Renal cortical epithelial cell (primary cell): ENCODE results near the gene NTN3. TPM values are rescaled to one million over a fixed set of nuclear protein-coding genes. Genes with fewer than 3 reads are reported as not detected.
"Not testable (repeated sequence)": the region's sequence is repeated elsewhere in the genome, so short reads cannot be mapped to it uniquely, and the experiment has no call there.

ENCODE experiments used
- DNase-seq: peaks from one replicate; pipeline ENCODE4 v3.0.0-alpha.2; 2011; ENCODE audit warnings: low read depth
- total RNA-seq: library from RNA; depleted of rRNA; stranded (reverse); fragments of >200 nt; gene quantifications from 2 replicates; pipeline ENCODE4 v1.2.3, GENCODE V29; 2014

NTN3 gene
- total RNA-seq, 1 donor from 2014 or later = 1.2 TPM

DNA sequence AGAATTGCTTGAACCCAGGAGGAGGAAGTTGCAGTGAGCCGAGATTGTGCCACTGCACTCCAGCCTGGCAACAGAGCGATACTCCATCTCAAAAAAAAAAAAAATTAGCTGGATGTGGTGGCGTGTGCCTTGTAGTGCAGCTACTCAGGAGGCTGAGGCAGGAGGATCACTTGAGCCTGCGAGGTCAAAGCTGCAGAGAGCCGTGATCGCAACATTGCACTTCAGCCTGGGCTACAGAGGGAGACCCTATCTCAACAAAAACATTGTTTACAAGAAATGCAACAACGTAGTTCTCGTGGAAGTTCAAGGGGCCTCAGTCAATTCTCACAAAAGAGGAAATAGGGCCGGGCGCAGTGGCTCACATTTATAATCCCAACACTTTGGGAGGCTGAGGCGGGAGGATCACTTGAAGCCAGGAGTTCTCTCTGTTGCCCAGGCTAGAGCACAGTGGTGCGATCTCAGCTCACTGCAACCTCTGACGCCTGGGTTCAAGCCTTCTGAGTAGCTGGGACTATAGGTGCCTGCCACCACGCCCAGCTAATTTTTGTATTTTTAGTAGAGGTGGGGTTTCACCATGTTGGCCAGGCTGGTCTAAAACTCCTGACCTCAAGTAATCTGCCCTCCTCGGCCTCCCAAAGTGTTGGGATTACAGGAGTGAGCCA is 29.8 kb upstream of the NTN3 start:
- DNase-seq = not testable (repeated sequence)

DNA sequence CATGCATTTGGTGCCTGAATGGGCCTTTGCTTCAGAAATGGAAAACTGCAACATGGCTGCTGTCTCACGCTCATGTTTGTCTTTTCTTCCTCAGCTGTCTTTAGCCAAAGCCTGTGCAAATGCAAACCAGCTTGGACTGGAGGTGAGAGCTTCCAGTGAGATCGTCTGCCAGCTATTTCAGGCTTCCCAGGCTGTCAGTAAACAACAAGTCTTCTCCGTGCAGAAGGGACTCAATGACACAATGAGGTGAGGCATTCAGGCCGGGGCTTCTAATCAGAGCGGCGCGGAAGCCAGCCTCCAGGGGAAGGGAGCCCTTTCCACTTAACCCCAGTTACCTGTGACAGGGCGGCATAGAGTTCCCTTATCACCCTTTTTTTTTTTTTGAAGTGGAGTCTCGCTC is 27.5 kb upstream of the NTN3 start:
- no peak for DNase-seq

GRCh38 chr16:2447920-2448583 is 23.0 kb upstream of the NTN3 start:
- DNase-seq = no peak

DNA sequence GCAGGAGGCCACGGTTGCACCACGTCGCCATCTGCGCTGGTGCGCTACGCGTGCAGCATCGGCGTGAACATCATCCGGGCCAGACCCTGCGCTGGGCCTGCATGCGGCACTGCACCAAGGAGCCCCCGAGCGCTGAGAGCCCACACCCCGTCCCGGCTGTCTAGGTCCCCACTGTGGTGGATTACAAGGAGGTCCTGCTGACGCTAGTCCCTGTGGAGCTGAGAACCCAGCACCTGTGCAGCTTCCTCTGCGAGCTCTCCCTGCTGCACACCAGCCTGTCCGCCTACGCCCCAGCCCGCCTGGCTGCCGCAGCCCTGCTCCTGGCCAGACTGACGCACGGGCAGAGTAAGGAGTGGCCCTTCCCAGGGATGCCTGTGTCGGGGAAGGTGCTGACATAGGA is 22.0 kb upstream of the NTN3 start:
- no peak for DNase-seq

GRCh38 chr16:2450535-2450934 is 20.6 kb upstream of the NTN3 start:
- no peak for DNase-seq

GRCh38 chr16:2450975-2451381 is 20.1 kb upstream of the NTN3 start:
- no peak for DNase-seq

GRCh38 chr16:2451851-2452320 is 19.2 kb upstream of the NTN3 start:
- no peak for DNase-seq

GRCh38 chr16:2452650-2453049 is 18.4 kb upstream of the NTN3 start:
- no peak for DNase-seq

DNA sequence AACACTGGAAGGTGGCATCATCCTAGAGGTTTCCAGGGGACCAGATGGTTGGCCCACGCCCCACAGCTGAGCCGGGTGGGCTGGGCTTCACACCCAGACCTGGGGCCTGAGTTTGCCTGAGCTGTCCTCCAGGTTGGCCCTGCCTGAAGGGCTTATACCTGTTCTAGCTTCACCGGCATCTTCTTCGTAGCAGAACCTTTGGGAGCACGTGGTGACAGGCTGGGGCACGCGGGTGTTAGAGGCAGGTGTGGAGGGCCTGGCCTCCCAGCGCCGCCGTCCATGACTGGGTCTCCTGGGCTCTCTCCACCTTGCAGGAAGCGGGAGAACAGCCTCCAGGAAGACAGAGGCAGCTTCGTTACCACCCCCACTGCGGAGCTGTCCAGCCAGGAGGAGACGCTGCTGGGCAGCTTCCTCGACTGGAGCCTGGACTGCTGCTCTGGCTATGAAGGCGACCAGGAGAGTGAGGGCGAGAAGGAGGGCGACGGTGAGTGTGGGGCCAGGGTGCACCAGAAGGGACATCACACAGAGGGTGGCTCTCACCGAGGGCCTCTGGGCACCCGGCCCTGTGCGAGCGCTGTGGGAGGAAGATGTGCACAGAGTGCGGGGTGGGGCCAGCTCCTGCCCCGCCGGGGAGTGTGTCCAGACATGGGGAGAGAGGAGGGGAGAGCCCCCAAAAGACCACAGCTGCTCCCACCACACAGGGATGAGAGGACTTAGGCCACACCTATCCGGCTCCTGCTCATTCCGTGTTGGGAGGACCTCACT is 15.8 kb upstream of the NTN3 start:
- DNase-seq = no peak

DNA sequence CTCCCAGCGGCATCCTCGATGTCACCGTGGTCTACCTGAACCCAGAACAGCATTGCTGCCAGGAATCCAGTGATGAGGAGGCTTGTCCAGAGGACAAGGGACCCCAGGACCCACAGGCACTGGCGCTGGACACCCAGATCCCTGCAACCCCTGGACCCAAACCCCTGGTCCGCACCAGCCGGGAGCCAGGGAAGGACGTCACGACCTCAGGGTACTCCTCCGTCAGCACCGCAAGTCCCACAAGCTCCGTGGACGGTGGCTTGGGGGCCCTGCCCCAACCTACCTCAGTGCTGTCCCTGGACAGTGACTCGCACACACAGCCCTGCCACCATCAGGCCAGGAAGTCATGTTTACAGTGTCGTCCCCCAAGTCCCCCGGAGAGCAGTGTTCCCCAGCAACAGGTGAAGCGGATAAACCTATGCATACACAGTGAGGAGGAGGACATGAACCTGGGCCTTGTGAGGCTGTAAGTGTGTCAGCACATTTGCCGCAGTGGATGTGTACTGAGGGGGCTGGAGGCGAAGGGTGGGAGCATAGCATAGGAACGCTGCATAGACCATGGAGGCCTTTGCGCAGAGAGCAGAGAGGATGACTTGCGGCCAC is 14.4 kb upstream of the NTN3 start:
- DNase-seq = no peak

DNA sequence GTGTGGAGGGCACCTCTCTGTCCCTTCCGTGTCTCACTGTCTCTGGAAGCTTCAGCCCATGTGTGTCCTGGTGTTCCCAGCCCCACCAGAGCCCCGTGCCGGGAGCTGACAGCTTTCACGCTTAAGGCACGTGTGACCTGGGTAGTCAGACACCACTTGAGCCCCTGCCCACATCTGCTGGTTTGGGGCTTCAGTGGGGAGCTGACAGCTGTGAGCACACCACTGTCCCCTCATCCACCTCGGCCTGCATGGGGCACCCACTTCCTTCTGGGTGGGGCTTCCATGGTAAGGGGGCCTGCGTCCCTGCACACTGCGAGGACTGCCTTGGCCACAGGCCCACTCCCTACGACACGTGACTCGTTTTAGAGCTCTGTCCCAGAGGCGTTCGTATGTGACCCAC is 13.8 kb upstream of the NTN3 start:
- DNase-seq = no peak

GRCh38 chr16:2457946-2458345 is 13.2 kb upstream of the NTN3 start:
- no peak for DNase-seq

DNA sequence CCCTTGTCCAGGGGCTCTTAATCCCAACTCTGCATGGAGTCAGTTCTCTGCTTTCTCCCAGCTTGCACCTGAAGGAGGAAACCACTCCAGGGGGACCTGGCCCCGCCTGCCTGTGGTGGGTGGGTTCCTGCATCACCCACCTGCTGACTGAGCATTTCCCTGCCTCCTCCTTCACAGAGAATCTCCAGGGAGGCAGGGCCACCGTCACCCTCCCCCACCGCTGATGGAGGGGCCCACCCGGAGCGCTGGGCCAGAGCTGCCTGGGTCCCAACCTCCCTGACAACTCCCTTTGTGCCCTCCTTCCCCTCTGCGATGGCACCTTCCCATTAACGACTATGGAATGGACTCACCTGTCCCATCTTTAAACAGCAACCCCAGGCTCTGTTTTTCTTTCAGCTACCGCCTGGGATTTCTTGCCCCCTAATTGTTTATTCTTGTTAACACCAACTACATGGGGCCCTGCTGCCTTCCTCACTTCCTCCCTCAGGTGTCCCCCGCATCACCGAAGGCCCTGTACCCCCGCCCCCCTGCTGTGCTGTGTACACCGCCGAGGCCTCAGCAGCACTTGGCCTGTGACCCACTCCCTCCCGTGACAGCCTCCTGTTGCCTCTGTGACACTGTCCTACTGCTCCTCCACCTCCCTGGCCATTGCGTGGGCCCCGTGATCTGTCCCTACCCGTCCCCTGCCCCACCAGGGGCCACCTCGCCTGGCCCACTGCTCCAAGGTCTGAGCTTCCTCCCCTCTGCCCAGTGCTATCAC is 12.0 kb upstream of the NTN3 start:
- no peak for DNase-seq

DNA sequence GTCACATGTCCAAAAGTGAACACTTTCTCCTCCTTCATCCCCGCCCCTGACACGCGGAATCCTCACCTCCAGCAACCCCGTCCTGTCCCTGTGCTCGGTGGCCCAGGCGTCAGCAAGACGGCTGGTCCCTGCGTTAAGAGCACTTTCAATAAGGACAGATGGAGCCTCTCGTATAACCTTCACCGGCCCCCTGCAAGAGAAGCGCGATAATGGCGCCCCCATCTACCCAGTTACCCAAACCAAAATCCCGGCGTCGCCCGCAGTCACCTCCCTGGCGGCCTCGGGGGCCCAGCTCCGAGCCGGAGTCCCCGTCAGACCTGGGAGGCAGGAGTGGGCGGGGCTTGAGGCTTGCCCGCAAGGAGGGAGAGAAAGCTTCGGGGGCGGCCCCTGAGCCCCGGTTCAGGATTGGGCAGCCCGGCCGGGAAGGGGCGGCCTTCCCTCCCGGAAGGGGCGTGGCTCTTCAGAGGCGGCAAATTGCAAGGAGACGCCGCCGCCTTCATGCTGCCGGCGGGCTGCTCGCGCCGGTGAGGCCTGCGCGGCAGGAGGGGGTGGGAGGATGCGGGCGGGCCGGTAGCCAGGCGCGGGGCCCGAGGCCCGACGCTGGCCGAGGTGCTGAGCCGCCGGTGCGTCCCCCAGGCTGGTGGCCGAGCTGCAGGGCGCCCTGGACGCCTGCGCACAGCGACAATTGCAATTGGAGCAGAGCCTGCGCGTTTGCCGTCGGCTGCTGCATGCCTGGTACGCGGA is 11.3 kb upstream of the NTN3 start, which contains the start of gene TEDC2:
TSS of gene TEDC2 (plus strand) at position 463 of the 744 bp plus-strand sequence. CDS start at position 499, 36 bp downstream.
- DNase-seq = peak; percentile 83

GRCh38 chr16:2460391-2460713 is 10.7 kb upstream of the NTN3 start:
- no peak for DNase-seq

DNA sequence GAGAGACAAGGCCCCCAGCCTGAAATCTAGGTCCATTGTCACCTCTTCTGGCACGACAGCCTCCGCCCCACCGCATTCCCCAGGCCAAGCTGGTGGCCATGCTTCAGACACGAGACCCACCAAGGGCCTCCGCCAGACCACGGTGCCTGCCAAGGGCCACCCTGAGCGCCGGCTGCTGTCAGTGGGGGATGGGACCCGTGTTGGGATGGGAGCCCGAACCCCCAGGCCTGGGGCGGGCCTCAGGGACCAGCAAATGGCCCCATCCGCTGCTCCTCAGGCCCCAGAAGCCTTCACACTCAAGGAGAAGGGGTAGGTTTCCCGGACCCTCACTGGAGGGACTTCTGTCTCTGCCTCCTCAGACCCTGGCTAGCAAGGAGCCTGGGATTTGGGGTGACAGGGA is 10.2 kb upstream of the NTN3 start:
- no peak for DNase-seq

DNA sequence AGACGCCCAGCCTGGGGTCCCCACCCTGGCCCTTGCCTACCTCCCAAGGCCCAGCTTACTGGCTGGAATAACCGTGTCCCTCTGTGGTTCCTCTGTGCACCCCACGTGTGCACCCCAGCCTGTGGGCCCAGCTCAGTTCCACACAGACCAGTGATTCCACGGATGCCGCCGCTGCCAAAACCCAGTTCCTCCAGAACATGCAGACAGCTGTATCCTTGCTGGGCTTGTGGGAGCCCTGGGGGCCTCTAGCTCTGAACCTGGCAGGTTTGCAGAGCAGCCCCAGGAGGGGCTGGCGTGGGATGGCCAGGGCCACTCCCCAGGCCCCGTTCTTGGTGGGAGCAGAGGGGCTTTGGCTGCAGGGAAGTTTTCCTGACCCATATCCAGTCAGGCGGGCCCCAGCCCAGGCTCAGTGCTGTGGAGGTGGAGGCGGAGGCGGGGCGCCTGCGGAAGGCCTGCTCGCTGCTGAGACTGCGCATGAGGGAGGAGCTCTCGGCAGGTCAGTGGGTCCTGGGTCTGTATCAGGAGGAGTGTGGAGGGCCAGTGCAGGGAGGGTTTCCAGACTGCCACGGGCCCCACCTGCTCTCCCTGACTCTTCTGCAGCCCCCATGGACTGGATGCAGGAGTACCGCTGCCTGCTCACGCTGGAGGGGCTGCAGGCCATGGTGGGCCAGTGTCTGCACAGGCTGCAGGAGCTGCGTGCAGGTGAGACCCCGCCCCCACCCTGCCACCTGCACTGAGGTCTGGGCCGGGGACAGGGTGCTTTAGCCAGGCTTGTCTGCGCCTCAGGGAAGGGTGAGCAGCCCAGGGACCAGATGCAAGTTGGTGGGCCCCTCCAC is 8.8 kb upstream of the NTN3 start:
- DNase-seq = no peak

DNA sequence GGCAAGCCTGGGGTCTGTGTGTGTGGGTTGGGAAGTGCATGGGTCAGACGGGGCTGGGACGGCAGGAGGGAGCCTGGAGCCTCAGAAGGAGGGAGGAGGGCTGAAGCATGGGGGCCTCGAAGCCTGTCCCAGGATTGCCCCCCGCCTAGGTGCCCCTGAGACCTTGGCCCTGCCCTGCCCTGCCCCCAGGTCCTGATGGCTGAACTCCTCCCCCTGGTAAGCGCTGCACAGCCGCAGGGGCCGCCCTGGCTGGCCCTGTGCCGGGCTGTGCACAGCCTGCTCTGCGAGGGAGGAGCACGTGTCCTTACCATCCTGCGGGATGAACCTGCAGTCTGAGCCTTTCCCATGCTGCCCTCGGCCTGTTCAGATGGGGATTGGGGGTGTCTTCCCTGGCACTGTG is 6.8 kb upstream of the NTN3 start:
- DNase-seq = no peak

DNA sequence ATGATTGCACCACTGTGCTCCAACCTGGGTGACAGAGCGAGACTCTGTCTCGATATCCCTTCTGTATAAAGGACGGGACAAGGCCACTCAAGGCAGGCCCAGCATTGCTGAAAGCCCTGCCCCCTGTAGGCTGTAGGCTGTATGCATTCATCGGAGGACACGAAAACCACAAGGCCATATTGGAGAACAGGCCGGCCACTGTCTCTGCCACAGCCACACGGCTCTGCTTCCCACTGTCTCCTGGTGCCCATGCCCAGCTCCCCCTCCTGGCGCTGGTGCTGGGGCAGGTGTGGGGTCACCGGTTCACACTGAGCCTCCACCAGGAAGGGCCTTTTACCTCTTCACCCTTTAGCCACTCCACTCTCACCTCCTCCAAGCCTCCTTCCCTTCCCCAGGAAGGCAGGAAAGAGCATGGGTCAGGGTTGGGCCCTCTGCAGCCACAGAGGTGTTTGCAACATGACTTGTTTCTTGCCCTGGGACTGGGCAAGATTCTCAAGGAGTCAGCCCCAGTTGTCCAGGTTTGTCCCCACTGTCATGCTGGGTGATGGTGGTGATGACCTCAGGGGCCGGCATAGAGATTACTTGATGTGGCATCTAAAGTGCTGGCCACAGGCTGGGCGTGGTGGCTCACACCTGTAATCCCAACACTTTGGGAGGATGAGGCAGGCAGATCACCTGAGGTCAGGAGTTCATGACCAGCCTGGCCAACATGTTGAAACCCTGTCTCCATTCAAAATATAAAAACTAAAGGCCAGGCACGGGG is 5.3 kb upstream of the NTN3 start:
- no peak for DNase-seq
